RWPE2 (cell line): ENCODE measurements around the gene CD99.
"Not testable (repeated sequence)": the region's sequence is repeated elsewhere in the genome, so short reads cannot be mapped to it uniquely, and the experiment has no call there.

Experiments used
- ATAC-seq: fragments of 200-7000 bp; cut with Tn5 transposase; 3 replicates; pipeline ENCODE4 v1.9.1; 2021; ENCODE audit warnings: low read depth
- DNase-seq: peaks from one replicate; pipeline ENCODE4 v3.0.0-alpha.2; 2020; ENCODE audit warnings: low spot score
- H3K27ac ChIP-seq: fragments of 450-650 bp; 2 replicates; pipeline ENCODE4 v1.5.1; 2017; ENCODE audit warnings: mild to moderate bottlenecking; ENCODE audit not compliant: poor library complexity, severe bottlenecking
- H3K27me3 ChIP-seq: fragments of 250-450 bp; sonication (Bioruptor Pico); 2 replicates; pipeline ENCODE4 v1.5.1; 2021; ENCODE audit warnings: mild to moderate bottlenecking, moderate library complexity; ENCODE audit not compliant: insufficient read depth, poor library complexity, severe bottlenecking
- H3K36me3 ChIP-seq: fragments of 250-450 bp; sonication (Bioruptor Pico); 2 replicates; pipeline ENCODE4 v1.5.1; 2020; ENCODE audit warnings: low read depth, mild to moderate bottlenecking, moderate library complexity
- H3K4me1 ChIP-seq: fragments of 250-450 bp; sonication (Bioruptor Pico); 2 replicates; pipeline ENCODE4 v1.5.1; 2021; ENCODE audit warnings: mild to moderate bottlenecking, moderate library complexity; ENCODE audit not compliant: insufficient read depth, poor library complexity, severe bottlenecking
- H3K4me3 ChIP-seq: fragments of 250-450 bp; sonication (Bioruptor Pico); 2 replicates; pipeline ENCODE4 v1.5.1; 2021; ENCODE audit warnings: mild to moderate bottlenecking, moderate library complexity; ENCODE audit not compliant: severe bottlenecking
- H3K9me3 ChIP-seq: fragments of 250-450 bp; sonication (Bioruptor Pico); 2 replicates; pipeline ENCODE4 v1.5.1; 2021; ENCODE audit warnings: mild to moderate bottlenecking, moderate library complexity; ENCODE audit not compliant: severe bottlenecking
- CTCF ChIP-seq: fragments of 450-650 bp; IDR thresholded peaks from one replicate; pipeline ENCODE4 v1.5.1; 2017; ENCODE audit warnings: mild to moderate bottlenecking, moderate library complexity; ENCODE audit not compliant: poor library complexity, severe bottlenecking

Gene CD99

GRCh38 chrX:2748815-2749188 lies 57.7 kb downstream of the CD99 start:
- no peak for DNase-seq
- ATAC-seq: no peak
- Histone ChIP-seq H3K27me3 (no peaks in the 10 kb centered on the region), H3K36me3 (no peaks in the 10 kb centered on the region), H3K4me3 (no peak overlapping the region), H3K9me3 (no peaks in the 10 kb centered on the region), H3K27ac (no peak overlapping the region), H3K4me1 (peaks cover 14% of the 10 kb centered on the region)
- TF ChIP-seq CTCF: no peak

- Histone ChIP-seq H3K27me3 (no peaks in the 10 kb centered on the region), H3K4me3 (no peak overlapping the region)
- ATAC-seq: no peak
These were observed 60.2 kb downstream of the CD99 start for GRCh38 chrX:2751291-2751690.

GRCh38 chrX:2751874-2752300 lies 60.8 kb downstream of the CD99 start, which contains the start of gene XG:
XG (plus strand) TSS chrX:2752040; CDS start chrX:2752275, 235 bp downstream.
- H3K4me3 ChIP-seq, H3K27me3 ChIP-seq, ATAC-seq, H3K36me3 ChIP-seq, H3K9me3 ChIP-seq, DNase-seq: not testable (repeated sequence)
- Histone ChIP-seq H3K4me1 (peaks cover 17% of the 10 kb centered on the region), H3K27ac (peak within 1 kb of the TSS; percentile 6)

More at GRCh38 chrX:2751291-2751690, 60.2 kb downstream of the CD99 start:
- no peak for DNase-seq
- peaks cover 17% of the 10 kb centered on the region for H3K4me1 ChIP-seq
- TF ChIP-seq CTCF: no peak
- no peaks in the 10 kb centered on the region for H3K9me3 ChIP-seq
- no peaks in the 10 kb centered on the region for H3K36me3 ChIP-seq
- no peak overlapping the region for H3K27ac ChIP-seq

- not testable (repeated sequence) for H3K4me3 ChIP-seq, DNase-seq, H3K36me3 ChIP-seq, H3K9me3 ChIP-seq, H3K27me3 ChIP-seq
- peaks cover 17% of the 10 kb centered on the region for H3K4me1 ChIP-seq
- peak; percentile 42; the same call in 2 of the 3 replicates for ATAC-seq
- H3K27ac ChIP-seq: peak overlapping the region; percentile 6
These were observed 61.3 kb downstream of the CD99 start for GRCh38 chrX:2752441-2752840.

- H3K27ac ChIP-seq, H3K36me3 ChIP-seq, H3K4me3 ChIP-seq, H3K9me3 ChIP-seq, H3K27me3 ChIP-seq, H3K4me1 ChIP-seq, DNase-seq: not testable (repeated sequence)
- ATAC-seq: peak; percentile 76
These were observed 64.1 kb downstream of the CD99 start for GRCh38 chrX:2755163-2755715.

- Histone ChIP-seq H3K27me3 (no peaks in the 10 kb centered on the region), H3K4me1 (peaks cover 8% of the 10 kb centered on the region), H3K4me3 (no peak overlapping the region), H3K27ac (no peak overlapping the region), H3K9me3 (no peaks in the 10 kb centered on the region), H3K36me3 (no peaks in the 10 kb centered on the region)
- DNase-seq (no peak), ATAC-seq (no peak)
- no peak for TF ChIP-seq CTCF
These were observed 65.5 kb downstream of the CD99 start for GRCh38 chrX:2756548-2756947.
